HG03378 (cell line): Measurements from ENCODE around the gene NYAP2.

ENCODE experiments used
- ATAC-seq: cut with Tn5 transposase; IDR thresholded peaks from one replicate; pipeline ENCODE4 v1.9.1; 2021; ENCODE audit warnings: mild to moderate bottlenecking, moderate library complexity; ENCODE audit not compliant: unreplicated experiment

The NYAP2 gene

GRCh38 chr2:225399504-225399903, at the start of gene NYAP2:
Gene NYAP2, plus strand, starts transcription at chr2:225399710. Its CDS starts 9,171 bp downstream, at chr2:225408881.
- ATAC-seq = no peak

GRCh38 chr2:225353579-225354085, 45.9 kb upstream of the NYAP2 start:
- ATAC-seq = no peak

- ATAC-seq = no peak
Measured at GRCh38 chr2:225354281-225354774, 45.2 kb upstream of the NYAP2 start.

- no peak for ATAC-seq
Measured at GRCh38 chr2:225355788-225356187, 43.7 kb upstream of the NYAP2 start.

- no peak for ATAC-seq
Measured at GRCh38 chr2:225366731-225367130, 32.8 kb upstream of the NYAP2 start.

- ATAC-seq = no peak
Measured at GRCh38 chr2:225367482-225367881, 32.0 kb upstream of the NYAP2 start.

- ATAC-seq = no peak
Measured at GRCh38 chr2:225378984-225379383, 20.5 kb upstream of the NYAP2 start.

- no peak for ATAC-seq
Measured at GRCh38 chr2:225379856-225380255, 19.7 kb upstream of the NYAP2 start.

- ATAC-seq = no peak
Measured at GRCh38 chr2:225381609-225382008, 17.9 kb upstream of the NYAP2 start.

- ATAC-seq = no peak
Measured at GRCh38 chr2:225398372-225398771, 1.1 kb upstream of the NYAP2 start.

- no peak for ATAC-seq
Measured at GRCh38 chr2:225400060-225400511, 576 bp downstream of the NYAP2 start.

GRCh38 chr2:225400546-225401400, 1.3 kb downstream of the NYAP2 start:
- no peak for ATAC-seq

GRCh38 chr2:225402210-225402776, 2.8 kb downstream of the NYAP2 start:
- ATAC-seq = no peak

GRCh38 chr2:225411452-225411851, 11.9 kb downstream of the NYAP2 start:
- no peak for ATAC-seq

GRCh38 chr2:225413786-225414185, 14.3 kb downstream of the NYAP2 start:
- no peak for ATAC-seq

- no peak for ATAC-seq
Measured at GRCh38 chr2:225414902-225415301, 15.4 kb downstream of the NYAP2 start.

GRCh38 chr2:225415341-225415740, 15.8 kb downstream of the NYAP2 start:
- ATAC-seq = no peak

GRCh38 chr2:225415792-225416191, 16.3 kb downstream of the NYAP2 start:
- ATAC-seq = no peak

- ATAC-seq = no peak
Measured at GRCh38 chr2:225416616-225417367, 17.3 kb downstream of the NYAP2 start.

- no peak for ATAC-seq
Measured at GRCh38 chr2:225419033-225419432, 19.5 kb downstream of the NYAP2 start.

GRCh38 chr2:225422145-225422544, 22.6 kb downstream of the NYAP2 start:
- ATAC-seq = no peak
